Measurements from ENCODE around the gene POTEM.
"Not testable (repeated sequence)": the region's sequence is repeated elsewhere in the genome, so short reads cannot be mapped to it uniquely, and the experiment has no call there.

DNA sequence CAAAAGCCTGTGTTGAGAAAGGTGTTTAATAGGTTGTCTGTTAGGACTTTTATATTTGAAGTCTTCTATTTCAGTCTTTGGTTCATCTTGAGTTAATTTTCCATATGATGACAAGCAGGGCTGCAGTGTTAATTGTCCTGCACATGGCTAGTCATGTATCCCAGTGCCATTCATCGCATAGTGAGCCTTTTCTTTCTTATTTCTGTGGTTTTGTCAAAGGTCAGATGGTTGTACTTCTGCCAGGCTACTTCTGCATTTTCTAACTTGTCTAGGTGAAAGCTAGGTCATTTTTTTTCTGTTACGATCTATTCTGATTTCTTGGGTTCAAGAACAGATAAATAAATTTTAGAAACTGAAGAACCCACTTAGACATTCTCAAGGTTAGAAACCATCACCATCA, 5.7 kb upstream of the POTEM start:
- TF ChIP-seq POLR2AphosphoS5, POLR2A (IDR thresholded peaks at IDR 0.05; ENCODE audit: low read depth, low read length): not testable (repeated sequence)

All from GM12892 (cell line).